Stimulated activated CD8-positive, alpha-beta memory T cell treated with anti-CD3 and anti-CD28 coated beads, Interleukin-15, amount 100 ng/mL, for 4 hours (primary cell): ENCODE measurements around the gene KRTAP23-1.

Experiments
- DNase-seq, 2 donors: peaks; one replicate each; pipeline ENCODE4 v3.0.0-alpha.2; 2020; ENCODE audit warnings: low read depth in 2 of 2

KRTAP23-1 gene

GRCh38 chr21:30306884-30307283 lies 41.5 kb downstream of the KRTAP23-1 start:
- DNase-seq = no peak

- no peak for DNase-seq
Measured at GRCh38 chr21:30305136-30305535, 43.3 kb downstream of the KRTAP23-1 start.
